ENCODE results near the gene KATNB1. TPM values are rescaled to one million over a fixed set of nuclear protein-coding genes. Genes with fewer than 3 reads are reported as not detected.

KATNB1 gene
- total RNA-seq, 1 experiment from 2014 or later = 60.4 TPM

- peaks cover 4% of the 10 kb centered on the region; the same call in 1 of the 2 replicates for H3K36me3 Mint-ChIP-seq
- H3K27me3 Mint-ChIP-seq (ENCODE audit: low read depth) = peaks cover 3% of the 10 kb centered on the region; the same call in 1 of the 2 replicates
- ChIA-PET POLR2A (no interaction called here), CTCF (interaction anchor here (0.5 to 1.7 kb wide), 6 partner anchors 8 to 324 kb away, joined by 3 to 8 read pairs (median 4); no protein-coding TSS in a partner anchor)
- no peak overlapping the region for H3K4me3 Mint-ChIP-seq
- H3K4me1 Mint-ChIP-seq = peaks cover 33% of the 10 kb centered on the region
- ATAC-seq (no peak), DNase-seq (ENCODE audit: low spot score) (no peak)
- no peaks in the 10 kb centered on the region for H3K9me3 Mint-ChIP-seq
- TF ChIP-seq ZNF532 (CRISPR knock-in tag; IDR thresholded peaks at IDR 0.05; ENCODE audit: borderline replicate concordance) = no peak
- TF ChIP-seq CREM (CRISPR knock-in tag; IDR thresholded peaks at IDR 0.05) = no peak
- TF ChIP-seq, protein P1, sequence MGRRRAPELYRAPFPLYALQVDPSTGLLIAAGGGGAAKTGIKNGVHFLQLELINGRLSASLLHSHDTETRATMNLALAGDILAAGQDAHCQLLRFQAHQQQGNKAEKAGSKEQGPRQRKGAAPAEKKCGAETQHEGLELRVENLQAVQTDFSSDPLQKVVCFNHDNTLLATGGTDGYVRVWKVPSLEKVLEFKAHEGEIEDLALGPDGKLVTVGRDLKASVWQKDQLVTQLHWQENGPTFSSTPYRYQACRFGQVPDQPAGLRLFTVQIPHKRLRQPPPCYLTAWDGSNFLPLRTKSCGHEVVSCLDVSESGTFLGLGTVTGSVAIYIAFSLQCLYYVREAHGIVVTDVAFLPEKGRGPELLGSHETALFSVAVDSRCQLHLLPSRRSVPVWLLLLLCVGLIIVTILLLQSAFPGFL (CRISPR knock-in tag; IDR thresholded peaks at IDR 0.05; ENCODE audit: borderline replicate concordance) = no peak
- TF ChIP-seq SMAD3 (CRISPR knock-in tag; IDR thresholded peaks at IDR 0.05; ENCODE audit: borderline replicate concordance) = no peak
- no peak for TF ChIP-seq ZNF263 (CRISPR knock-in tag; IDR thresholded peaks at IDR 0.05; ENCODE audit: low read depth)
- no peak for TF ChIP-seq ZBTB43 (CRISPR knock-in tag; IDR thresholded peaks at IDR 0.05)
- no peak for TF ChIP-seq TEAD1 (CRISPR knock-in tag; IDR thresholded peaks at IDR 0.05)
- no peak for TF ChIP-seq ZNF232 (CRISPR knock-in tag; IDR thresholded peaks at IDR 0.05)
- H3K27ac Mint-ChIP-seq = no peak overlapping the region; the same call in 1 of the 2 replicates
These were observed 37.4 kb downstream of the KATNB1 start for GRCh38 chr16:57773019-57773418.

DNA sequence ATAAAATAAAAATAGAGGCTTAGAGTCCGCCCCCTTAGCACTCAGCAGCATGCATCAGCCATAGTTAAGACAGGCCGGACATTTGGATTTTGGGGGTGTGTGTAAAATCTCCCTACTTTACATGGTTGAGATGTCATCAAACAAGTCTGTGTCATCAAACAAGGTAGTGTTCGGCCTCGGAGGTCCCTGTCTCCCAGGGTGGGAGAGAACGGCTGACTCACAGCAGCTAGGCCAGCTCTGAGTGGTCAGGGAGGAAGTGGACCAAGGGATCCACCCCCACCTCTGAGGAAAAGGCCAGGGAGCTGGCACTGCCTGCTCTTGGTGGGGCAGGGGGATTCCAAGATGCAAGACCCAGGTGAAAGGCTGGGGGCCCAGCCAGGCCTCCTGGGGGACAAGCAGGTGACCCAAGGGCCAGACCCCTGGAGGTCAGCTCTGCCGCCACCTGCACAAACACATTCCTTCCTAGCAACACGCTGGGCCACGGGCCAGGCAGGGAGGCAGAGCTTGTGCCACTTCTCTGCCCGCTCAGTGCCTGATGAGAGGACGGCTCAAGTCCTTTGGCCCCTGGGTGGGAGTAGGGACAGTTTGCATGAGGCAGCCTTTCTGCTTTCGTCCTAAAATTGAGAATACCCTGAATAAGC lies 38.2 kb downstream of the KATNB1 start:
- CTCF ChIA-PET = interaction anchor here (1.0 to 1.7 kb wide), 4 partner anchors 22 to 324 kb away, joined by 3 to 5 read pairs (median 4); no protein-coding TSS in a partner anchor
- ATAC-seq = no peak

GRCh38 chr16:57774705-57775285 lies 39.2 kb downstream of the KATNB1 start:
- ChIA-PET POLR2A (interaction anchor here (1.4 kb wide), 1 partner anchor 39 kb away, joined by 3 read pairs; the partner anchor contains the start of gene KATNB1), CTCF (interaction anchor here (0.6 to 4.0 kb wide), 26 partner anchors 9 to 323 kb away, joined by 3 to 120 read pairs (median 9); partner anchors contain the start of gene KIFC3)
- Mint-ChIP-seq H3K27me3 (ENCODE audit: low read depth) (peaks cover 3% of the 10 kb centered on the region; the same call in 1 of the 2 replicates), H3K27ac (peak overlapping the region; percentile 49; the same call in 1 of the 2 replicates), H3K4me3 (no peak overlapping the region; the same call in none of the 2 replicates), H3K36me3 (peaks cover 4% of the 10 kb centered on the region; the same call in 1 of the 2 replicates), H3K4me1 (peaks cover 33% of the 10 kb centered on the region), H3K9me3 (no peaks in the 10 kb centered on the region)
- DNase-seq (ENCODE audit: low spot score) (no peak), ATAC-seq (no peak)
- no peak for TF ChIP-seq SMAD3 (CRISPR knock-in tag; IDR thresholded peaks at IDR 0.05; ENCODE audit: borderline replicate concordance)
- TF ChIP-seq NR2C2 (CRISPR knock-in tag; IDR thresholded peaks at IDR 0.05) = no peak
- TF ChIP-seq ZNF532 (CRISPR knock-in tag; IDR thresholded peaks at IDR 0.05; ENCODE audit: borderline replicate concordance) = no peak
- TF ChIP-seq GTF2I (CRISPR knock-in tag; conservative IDR thresholded peaks at IDR 0.05) = no peak
- no peak for TF ChIP-seq MLX (CRISPR knock-in tag; IDR thresholded peaks at IDR 0.05)
- TF ChIP-seq ZNF263 (CRISPR knock-in tag; IDR thresholded peaks at IDR 0.05; ENCODE audit: low read depth) = no peak
- no peak for TF ChIP-seq SOX15 (CRISPR knock-in tag; IDR thresholded peaks at IDR 0.05)
- no peak for TF ChIP-seq ZNF396 (CRISPR knock-in tag; IDR thresholded peaks at IDR 0.05; ENCODE audit: borderline replicate concordance)

More for the DNA sequence above, 38.2 kb downstream of the KATNB1 start:
- Mint-ChIP-seq H3K27ac (no peak overlapping the region), H3K4me3 (no peak overlapping the region), H3K36me3 (peaks cover 4% of the 10 kb centered on the region; the same call in 1 of the 2 replicates), H3K4me1 (peaks cover 33% of the 10 kb centered on the region), H3K27me3 (ENCODE audit: low read depth) (peaks cover 3% of the 10 kb centered on the region; the same call in 1 of the 2 replicates), H3K9me3 (no peaks in the 10 kb centered on the region)
- DNase-seq (ENCODE audit: low spot score) = no peak
- POLR2A ChIA-PET = no interaction called here
- no peak for TF ChIP-seq SMAD3 (CRISPR knock-in tag; IDR thresholded peaks at IDR 0.05; ENCODE audit: borderline replicate concordance)
- TF ChIP-seq ZNF671 (CRISPR knock-in tag; IDR thresholded peaks at IDR 0.05) = no peak
- no peak for TF ChIP-seq SMAD4 (CRISPR knock-in tag; IDR thresholded peaks at IDR 0.05)
- TF ChIP-seq ZNF219 (CRISPR knock-in tag; IDR thresholded peaks at IDR 0.05; ENCODE audit: borderline replicate concordance) = no peak
- TF ChIP-seq FOXP1 (CRISPR knock-in tag; IDR thresholded peaks at IDR 0.05; ENCODE audit: borderline replicate concordance) = no peak
- no peak for TF ChIP-seq EMX1 (CRISPR knock-in tag; IDR thresholded peaks at IDR 0.05)
- TF ChIP-seq KAT7 (CRISPR knock-in tag; IDR thresholded peaks at IDR 0.05; ENCODE audit: borderline replicate concordance) = no peak
- TF ChIP-seq NR3C1 (CRISPR knock-in tag; conservative IDR thresholded peaks at IDR 0.05; ENCODE audit: low read depth) = no peak
- TF ChIP-seq CBFB (CRISPR knock-in tag; IDR thresholded peaks at IDR 0.05; ENCODE audit: low read depth) = no peak
- TF ChIP-seq ZNF396 (CRISPR knock-in tag; IDR thresholded peaks at IDR 0.05; ENCODE audit: borderline replicate concordance) = no peak
- no peak for TF ChIP-seq GABPB1 (CRISPR knock-in tag; IDR thresholded peaks at IDR 0.05)
- TF ChIP-seq SP1 (CRISPR knock-in tag; conservative IDR thresholded peaks at IDR 0.05) = no peak
